Stimulated activated CD8-positive, alpha-beta memory T cell treated with anti-CD3 and anti-CD28 coated beads, Interleukin-4, amount 100 ng/mL, for 24 hours (primary cell): Measurements from ENCODE around the gene SEMA4G.

Experiments
- DNase-seq: peaks from one replicate; pipeline ENCODE4 v3.0.0-alpha.2; 2020; ENCODE audit warnings: low read depth

Gene SEMA4G

DNA sequence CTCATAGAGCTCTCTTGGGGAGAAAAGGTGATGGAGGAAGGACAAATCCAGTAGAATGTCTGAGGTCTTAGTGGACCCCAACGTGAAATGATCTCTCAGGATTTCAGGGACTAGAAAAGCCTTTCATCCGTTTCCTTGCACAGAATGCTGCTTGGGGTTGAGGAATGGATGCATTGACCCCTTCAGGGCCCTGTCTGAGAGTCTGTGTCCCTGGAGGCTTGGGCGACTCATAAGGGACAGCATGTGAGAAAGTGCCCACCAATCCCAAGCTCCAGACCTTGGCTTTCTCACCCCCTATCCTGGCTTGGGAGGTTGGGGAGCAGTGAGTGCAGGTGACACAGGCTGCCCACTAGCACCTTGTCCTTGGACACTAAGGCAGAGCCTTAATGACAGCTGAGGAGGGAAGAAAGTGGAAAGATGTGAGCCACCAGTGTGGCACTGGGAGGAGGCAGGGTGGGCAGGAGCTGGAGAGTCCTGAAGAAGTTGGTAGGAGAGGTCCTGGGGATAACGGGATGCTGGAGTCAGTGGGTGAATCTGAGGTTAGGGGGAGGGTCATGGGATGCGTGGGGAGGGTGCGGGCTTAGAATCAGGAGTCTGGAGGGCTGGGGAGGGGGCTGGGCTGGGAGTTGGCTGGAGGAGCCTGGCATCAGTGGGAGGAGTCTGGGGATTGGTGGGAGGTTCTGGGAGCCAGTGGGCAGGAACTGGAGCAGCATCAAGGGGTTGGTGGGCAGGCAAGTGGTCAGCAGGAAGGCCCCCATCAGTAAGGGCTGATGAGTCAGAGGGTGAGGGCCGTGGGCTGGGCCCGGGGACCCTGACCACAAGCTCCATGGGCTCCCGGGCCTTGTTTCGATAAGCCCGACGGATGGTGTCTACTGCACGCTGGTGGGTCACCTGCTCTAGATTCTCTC lies 38.9 kb downstream of the SEMA4G start:
- no peak for DNase-seq

DNA sequence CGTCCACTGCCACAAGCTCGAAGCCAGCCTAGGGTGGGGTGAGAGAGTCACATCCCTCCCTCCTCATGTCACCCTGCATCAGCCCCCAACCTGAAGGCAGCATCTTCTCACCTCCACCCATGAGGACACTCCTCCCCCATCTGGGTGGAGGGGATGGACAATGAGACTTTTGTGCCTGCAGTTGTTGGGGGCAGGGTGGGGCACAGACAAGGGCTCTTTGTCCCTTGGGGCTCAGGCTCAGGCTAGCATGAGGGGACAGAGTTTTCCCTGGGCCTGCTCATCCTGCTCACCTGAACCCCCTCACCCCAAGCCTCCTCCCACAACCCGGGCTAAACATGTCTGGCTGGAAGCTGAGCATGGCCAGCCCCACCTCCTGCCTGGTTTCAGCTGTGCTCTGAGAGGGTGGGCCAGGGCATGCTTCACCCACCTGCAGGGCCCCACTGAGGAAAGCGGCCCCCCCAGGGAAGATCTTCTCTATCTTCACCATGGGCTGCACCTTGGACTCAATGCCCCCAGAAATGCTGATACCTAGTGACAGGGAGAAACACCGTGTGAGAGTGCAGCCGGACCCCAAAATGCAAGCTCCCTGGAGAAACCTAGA lies 39.6 kb downstream of the SEMA4G start:
- no peak for DNase-seq

DNA sequence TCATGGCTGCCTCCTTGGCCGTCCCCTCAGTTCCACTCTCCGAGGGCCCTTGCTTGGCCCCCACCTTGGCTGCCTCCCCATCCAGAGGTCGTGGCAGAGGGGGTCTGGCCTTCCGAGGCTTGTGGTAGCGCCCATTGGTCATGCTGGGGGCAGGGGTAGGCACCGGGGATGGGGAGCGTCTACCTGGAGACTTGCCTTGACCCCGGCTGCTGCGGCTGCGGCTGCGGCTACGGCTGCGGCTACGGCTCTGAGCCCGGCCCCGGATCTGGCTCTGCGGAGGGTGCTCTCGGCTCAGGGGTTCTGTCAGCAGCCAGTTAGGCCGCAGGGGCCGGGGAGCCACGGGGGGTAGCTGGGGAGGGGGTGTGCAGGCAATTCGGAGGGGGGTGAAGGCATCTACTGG lies 41.0 kb downstream of the SEMA4G start:
- DNase-seq, result no peak

DNA sequence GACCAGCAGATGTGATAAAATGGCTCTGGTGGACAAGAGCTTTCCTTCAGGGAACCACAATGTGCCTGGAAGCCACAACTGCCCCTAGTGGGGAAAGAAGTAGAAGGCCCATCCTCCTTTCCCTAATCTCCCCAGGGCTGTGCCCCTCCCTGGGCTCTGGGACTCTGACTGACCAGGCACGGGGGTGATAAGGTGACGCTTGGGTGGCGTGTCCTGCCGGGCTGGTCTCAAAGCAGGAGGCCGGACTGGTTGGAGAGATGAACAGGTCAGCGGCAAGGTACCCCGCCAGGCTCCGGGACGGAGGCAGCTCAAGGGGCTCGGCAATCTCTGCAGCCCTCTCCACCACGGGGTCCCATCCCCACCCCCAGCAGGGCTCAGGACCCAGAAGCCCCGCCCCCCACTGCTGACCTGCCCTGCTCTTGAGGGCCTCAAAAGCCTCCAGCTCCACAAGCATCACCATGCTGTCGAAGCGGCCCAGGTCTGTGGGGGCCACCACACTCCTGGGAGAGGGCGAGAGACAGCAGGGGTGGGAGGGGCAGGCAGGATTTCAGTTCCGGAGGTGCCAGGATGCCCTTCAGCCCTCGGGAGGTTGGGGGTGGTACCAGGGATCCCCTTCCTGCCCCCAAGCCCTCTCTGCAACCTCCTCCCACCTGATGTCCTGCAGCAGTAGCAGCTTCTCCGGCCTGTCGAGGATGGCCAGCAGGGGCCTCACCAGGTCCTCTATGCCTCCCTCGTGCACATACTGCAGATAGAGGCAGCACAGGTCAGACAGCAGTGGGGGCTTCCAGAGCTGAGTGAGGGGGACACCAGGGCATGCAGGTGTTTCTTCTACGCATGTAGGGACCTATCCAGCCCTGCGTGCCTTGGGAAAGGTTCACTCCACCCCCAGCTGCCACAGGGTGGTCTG lies 42.5 kb downstream of the SEMA4G start:
- DNase-seq, result no peak

DNA sequence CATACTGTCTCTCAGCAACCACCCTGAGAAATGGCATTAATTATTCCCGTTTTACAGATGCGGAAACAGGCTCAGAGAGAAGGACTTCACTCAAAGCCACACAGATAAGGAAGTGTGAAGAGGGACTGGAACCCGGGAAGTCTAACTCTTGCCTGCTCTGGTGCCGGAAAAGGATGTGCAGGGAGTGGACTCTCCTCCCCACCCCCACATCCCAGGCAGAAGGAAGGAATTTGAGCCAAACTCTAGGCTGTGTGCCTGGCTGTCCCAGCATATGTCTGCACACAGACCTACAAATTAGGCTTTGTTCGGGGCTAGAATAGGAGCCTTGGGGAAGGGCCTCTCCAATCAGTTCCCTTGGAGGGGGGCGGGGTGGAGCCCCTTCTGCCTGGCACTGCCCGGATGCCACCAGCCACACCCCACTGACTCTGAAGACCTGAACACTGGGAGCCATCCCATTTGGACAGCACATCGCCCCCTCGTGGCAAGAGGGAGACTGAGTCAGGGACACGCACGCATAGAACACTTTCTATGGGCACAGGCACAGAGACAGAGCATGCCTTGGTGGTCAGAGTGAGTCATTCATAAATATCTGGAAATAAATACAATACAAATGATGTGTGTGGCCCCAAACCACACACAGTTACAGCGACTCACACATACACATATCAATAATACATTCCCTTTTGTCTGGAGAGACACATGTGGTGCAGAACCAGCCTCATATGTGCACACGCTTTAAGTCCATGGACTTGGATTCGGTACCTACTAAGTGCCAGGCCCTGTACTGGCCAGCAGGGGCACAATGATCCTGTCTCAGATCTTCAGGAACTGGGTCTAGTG lies 43.4 kb downstream of the SEMA4G start:
- DNase-seq, result peak; percentile 64

DNA sequence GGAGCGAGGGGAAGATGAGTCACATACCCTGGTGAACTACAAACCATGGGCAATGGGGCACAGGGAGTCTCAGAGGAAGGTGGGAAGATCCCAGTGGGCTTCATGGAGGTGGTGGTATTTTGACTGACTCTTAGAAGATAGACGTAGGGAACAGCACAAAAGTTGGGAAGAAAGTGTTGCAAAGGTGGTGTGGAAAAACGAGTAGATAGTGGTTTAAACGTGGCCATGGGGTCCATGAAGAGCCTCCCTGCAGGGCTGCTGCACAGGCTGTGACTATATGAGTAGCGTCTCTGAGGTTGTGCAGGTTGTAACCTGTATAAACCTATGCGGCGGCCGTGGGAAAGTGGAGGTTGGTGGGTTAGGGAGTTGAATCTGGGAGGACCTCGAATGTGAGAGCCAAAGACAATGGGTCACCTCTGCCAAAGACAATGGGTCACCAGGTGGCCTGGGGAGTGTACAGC lies 44.1 kb downstream of the SEMA4G start:
- no peak for DNase-seq

DNA sequence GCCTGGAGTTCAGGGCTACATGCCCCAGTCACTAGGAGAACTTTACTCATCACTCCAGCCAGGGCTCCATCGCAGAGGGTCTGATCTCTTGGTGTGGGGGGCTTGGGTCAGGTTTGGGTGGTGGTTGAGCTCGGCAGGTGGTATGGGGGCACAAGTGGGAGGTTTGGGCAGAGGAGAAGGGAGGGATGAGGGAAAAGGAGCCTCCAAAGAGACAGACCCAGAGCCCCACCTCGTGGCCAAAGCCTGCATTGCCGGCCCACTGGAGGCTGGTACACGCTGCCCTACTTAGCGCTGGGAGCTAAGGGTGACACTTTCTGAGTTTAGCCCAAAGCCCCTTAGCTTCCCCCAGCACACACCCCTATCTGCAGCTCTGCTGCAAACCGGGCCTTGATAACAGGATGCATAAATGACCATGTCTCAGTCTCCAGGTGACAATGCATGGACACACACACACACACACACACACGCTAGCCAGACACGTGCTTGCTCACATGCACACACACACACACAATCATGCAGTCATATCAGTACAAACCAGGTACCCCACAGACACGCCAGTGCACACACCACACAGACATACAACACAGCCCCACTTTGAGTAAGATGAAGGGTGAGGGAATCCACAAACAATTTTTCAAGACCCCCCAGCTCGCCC lies 45.1 kb downstream of the SEMA4G start:
- peak; percentile 65 for DNase-seq

DNA sequence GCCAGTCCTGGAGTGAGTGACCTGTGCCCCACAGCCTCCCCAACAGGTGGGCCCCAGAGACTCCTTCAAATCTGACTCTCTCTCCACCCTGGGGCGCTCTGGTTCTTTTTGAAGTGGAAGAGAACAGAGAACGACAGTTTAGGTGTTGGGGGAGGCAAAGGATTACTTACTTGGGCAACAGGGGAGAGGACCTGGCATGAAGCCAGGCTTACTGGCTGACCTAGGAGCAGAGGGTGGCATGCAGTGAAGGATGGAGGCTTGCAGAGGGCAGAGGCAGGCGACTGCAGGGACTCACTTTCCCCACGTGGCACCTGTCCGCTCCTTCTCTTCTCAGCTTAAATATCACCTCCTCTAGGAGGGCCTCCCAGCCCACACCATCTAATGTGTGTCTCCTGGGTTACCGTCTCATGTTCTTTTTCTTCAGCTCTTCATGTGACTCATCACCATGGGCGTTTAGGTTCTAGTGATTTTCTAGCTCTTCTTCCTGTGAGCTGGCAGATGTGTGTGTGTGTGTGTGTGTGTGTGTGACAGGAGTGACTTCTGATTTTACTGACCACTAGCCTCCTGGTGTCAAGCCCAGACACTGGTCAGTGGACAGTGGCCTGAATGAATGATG lies 45.8 kb downstream of the SEMA4G start:
- DNase-seq, result no peak

DNA sequence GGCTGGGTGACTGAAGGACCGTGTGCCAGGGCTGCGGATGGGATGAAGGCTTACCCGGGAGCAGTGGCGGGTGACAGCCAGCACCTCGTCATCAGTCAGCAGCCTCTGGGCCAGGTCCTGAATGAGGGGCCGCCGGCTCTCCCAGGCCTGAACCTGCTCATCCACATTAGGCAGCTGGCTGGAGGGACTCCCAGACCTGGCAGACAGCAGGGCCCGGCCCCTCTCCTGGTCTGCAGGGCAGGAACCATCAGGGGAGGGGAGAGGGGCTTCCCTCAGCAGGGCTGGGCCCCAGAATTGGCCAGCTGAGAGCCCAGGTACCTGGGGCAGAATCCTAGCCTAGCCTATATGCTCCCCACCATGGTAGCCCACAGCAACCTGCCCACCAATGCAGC lies 46.3 kb downstream of the SEMA4G start:
- no peak for DNase-seq

DNA sequence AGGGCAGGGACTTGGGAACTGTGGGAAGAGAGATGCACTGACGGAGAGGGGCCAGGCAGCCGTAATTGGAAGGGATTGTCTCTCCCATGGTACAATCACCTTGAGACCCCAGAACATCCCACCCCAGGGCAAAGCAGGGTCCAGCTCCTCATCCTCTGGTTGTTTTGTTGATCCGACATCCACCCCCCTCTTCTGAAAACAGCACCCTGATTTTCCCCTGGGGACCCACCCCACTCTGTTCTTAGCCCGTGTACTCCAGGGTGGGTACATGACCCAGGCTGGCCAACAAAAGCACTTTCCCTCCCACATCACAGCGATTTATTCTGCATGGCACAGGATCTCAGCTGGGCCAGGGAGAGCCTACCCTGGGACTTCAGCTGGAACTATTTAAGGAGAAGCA lies 47.5 kb downstream of the SEMA4G start:
- DNase-seq, result no peak

DNA sequence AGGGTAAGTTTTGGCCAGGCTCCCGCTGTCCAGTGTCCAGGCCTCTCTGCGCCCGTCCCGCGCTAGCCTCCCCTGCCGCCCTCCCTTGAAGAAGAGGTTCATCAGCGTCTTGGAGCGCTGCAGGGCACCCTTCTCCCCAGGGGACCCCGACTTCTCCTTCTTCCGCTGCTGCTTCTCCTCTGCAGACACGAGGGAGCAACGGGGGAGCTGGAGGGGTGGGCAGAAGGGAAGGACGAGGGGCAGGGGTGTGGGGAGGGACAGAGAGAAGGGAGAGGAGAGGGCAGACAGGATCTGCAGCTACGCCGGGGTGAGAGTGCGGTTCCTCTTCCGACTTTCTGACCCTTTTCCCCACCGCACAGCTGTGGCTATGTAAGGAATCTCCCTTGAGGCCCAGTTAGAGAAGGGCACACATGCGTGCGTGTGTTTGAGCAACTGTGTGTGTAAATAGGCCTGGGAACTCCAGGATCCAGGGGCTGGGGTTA lies 48.9 kb downstream of the SEMA4G start:
- no peak for DNase-seq

DNA sequence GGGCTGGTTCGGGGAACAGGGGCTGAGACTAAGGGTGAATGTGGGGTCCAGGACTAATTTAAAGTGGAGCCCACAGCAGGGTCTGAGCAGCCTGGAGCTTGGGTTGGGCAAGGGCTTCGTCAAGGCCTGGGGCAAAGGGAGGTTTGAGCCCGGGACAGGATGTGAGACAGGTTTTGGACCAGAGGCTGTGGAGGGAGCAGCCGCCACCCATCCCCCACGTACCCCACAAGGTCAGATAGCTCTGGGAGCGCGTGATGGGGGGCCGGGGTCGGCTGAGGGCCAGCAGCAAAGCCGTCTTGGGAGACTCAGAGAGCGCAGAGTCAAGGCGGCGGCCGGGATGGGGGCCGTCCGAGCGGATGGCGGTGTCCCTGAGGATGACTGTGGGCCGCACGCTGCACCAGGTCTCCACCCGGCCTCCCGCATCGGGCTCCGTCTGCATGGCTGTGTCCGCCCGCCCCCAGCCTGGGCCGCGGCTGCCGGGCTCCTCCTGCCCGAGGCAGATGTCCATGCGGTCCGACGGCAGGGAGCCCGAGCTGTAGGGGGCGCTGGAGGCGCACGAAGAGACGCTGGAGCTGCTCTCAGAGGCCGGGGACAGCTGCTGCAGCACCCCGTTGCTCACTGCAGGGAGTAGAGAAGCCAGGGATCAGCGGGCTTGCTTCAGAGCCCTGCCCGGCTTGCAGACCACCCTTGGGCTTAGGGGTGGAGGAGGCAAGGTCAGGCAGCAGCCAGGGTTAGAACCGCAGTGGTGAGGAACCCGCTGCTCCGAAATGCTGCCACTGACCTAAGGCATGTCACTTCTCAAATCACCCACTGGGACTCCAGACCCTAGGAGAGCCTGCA lies 49.5 kb downstream of the SEMA4G start:
- peak; percentile 69 for DNase-seq
